Measurements from ENCODE around the gene CEP70.

DNA sequence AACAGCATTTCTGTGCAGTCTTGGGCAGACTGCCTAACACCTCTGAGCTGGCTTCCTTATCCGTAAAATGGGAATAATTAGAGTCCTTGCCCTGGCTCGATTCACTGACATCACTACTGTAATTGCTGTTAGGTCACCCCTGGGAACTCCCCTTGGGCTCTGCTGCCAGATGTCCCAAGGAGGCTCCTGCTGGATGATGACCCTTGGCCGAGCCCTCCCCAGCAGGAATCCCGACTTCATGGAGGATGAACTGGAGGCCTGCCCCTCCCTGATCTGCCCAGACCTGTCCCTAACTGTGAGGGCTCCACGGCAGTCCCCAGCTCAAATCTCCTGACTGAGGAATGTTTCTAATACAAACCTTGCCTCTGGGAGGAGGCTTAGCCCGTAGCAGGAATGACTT is 141.6 kb downstream of the CEP70 start:
- TF ChIP-seq EZH2phosphoT487 (IDR thresholded peaks at IDR 0.05; ENCODE audit: insufficient read depth, low read depth) (no peak), EZH2 (IDR thresholded peaks at IDR 0.05; ENCODE audit: insufficient read depth, poor library complexity, severe bottlenecking) (no peak)

All from GM23248 (cell line).